Hepatocyte (in vitro differentiated cells): ENCODE measurements around the gene SLC39A10.

Experiments
- EZH2 ChIP-seq: fragments of 200-600 bp; sonication (generic); IDR thresholded peaks from 2 replicates; pipeline ENCODE4 v1.6.1; 2016; ENCODE audit warnings: antibody characterized with exemption, mild to moderate bottlenecking, borderline replicate concordance
- EZH2phosphoT487 ChIP-seq: fragments of 200-600 bp; sonication (generic); IDR thresholded peaks from one replicate; pipeline ENCODE4 v1.6.1; 2018; ENCODE audit warnings: antibody characterized with exemption, mild to moderate bottlenecking, low read depth, moderate library complexity; ENCODE audit not compliant: unreplicated experiment, severe bottlenecking
- TF ChIP-seq, protein P1 (sequence below): fragments of 200-600 bp; sonication (generic); IDR thresholded peaks from 2 replicates; pipeline ENCODE4 v1.5.1; 2016; ENCODE audit warnings: antibody characterized with exemption, mild to moderate bottlenecking; ENCODE audit not compliant: poor library complexity

DNA sequence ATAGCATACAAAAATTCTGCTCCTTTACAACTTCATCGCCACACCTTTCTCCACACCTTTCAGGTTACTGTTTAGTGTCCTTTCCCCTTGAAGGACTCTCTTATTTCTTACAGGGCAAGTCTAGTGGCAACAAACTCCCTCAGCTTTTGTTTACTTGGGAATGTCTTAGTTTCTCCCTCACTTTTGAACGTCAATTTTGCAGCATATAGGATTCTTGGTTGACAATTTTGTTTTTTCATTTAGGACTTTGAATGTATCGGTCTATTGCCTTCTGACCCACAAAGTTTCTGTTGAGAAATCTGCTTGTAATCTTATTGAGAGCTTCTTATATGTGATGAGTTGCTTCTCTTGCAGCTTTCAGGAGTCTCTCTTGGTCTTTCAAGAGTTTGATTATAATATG lies 43.5 kb downstream of the SLC39A10 start:
- TF ChIP-seq, protein P1, sequence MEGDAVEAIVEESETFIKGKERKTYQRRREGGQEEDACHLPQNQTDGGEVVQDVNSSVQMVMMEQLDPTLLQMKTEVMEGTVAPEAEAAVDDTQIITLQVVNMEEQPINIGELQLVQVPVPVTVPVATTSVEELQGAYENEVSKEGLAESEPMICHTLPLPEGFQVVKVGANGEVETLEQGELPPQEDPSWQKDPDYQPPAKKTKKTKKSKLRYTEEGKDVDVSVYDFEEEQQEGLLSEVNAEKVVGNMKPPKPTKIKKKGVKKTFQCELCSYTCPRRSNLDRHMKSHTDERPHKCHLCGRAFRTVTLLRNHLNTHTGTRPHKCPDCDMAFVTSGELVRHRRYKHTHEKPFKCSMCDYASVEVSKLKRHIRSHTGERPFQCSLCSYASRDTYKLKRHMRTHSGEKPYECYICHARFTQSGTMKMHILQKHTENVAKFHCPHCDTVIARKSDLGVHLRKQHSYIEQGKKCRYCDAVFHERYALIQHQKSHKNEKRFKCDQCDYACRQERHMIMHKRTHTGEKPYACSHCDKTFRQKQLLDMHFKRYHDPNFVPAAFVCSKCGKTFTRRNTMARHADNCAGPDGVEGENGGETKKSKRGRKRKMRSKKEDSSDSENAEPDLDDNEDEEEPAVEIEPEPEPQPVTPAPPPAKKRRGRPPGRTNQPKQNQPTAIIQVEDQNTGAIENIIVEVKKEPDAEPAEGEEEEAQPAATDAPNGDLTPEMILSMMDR: no peak
- no peak for TF ChIP-seq EZH2
- TF ChIP-seq EZH2phosphoT487: no peak
